ENCODE measurements around the gene SLC36A3.

The SLC36A3 gene

GRCh38 chr5:151326266-151326665 lies 22.7 kb upstream of the SLC36A3 start:
- Histone ChIP-seq H2AK5ac (ENCODE audit: low read depth, low read length) (no peak overlapping the region), H3K36me3 (replicated peaks in 1 of 2; ENCODE audit: control insufficient read depth in 2 of 2, insufficient read depth in 2 of 2, low read length in 2 of 2) (no peaks in the 10 kb centered on the region), H3K9ac (ENCODE audit: low read depth, low read length, poor library complexity) (no peak overlapping the region), H3K4me3 (ENCODE audit: low read length in 2 of 2) (no peak overlapping the region), H3K27ac (replicated peaks; ENCODE audit: low read length) (no peak overlapping the region), H3K79me1 (ENCODE audit: low read depth, low read length) (no peaks in the 10 kb centered on the region), H2BK15ac (ENCODE audit: low read length) (no peak overlapping the region), H4K8ac (ENCODE audit: low read depth, low read length) (no peak overlapping the region), H2BK12ac (ENCODE audit: low read length) (no peak overlapping the region), H3K23ac (ENCODE audit: low read depth, low read length, poor library complexity) (no peak overlapping the region), H2AFZ (ENCODE audit: low read length) (no peak overlapping the region), H3K9me3 (replicated peaks in 1 of 2; ENCODE audit: control insufficient read depth in 2 of 2, insufficient read depth in 1 of 2, low read depth in 1 of 2, low read length in 2 of 2) (no peaks in the 10 kb centered on the region), H3K4ac (ENCODE audit: low read length) (no peak overlapping the region), H2BK120ac (ENCODE audit: low read depth, low read length) (no peak overlapping the region), H3K4me2 (ENCODE audit: insufficient read depth, low read length, poor library complexity, severe bottlenecking) (no peak overlapping the region), H3K4me1 (ENCODE audit: control insufficient read depth in 2 of 2, insufficient read depth in 1 of 2, low read depth in 1 of 2, low read length in 2 of 2) (peaks cover 0 to 2% of the 10 kb centered on the region in 2 donors), H3K14ac (ENCODE audit: low read length) (no peak overlapping the region), H3K18ac (ENCODE audit: low read length) (no peak overlapping the region), H4K91ac (ENCODE audit: low read depth, low read length, poor library complexity) (no peak overlapping the region), H2BK5ac (ENCODE audit: low read length) (no peak overlapping the region), H3K27me3 (ENCODE audit: control insufficient read depth in 3 of 3, insufficient read depth in 3 of 3, low read depth in 1 of 3, low read length in 3 of 3) (no peaks in the 10 kb centered on the region)
- no CpG with 5 or more reads among the region's 3 CpGs for WGBS, 2 donors (ENCODE audit: extremely low coverage in 2 of 2, insufficient read length in 2 of 2, insufficient replicate concordance in 1 of 2)
- no peak for DNase-seq (ENCODE audit: low spot score)

DNA sequence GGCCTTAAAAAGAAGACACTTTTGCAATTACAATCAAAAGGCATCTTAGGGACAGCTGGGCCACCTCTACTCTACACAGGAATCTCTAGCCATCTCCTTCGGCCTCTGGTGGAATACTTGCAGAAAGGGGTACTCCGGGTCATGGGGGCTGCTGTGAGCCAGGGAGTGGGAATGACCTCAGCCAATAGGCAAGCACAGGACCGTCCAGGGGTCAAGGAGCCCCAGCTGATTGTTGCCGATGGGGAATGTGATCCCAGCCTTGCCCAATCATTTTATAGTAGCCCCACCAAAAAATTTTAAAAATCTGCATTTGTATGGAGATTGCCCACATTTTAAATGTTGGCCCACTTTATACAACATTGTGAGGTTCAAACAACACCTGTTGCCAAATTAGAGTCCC lies 16.9 kb upstream of the SLC36A3 start:
- no peaks in the 10 kb centered on the region for H3K79me1 ChIP-seq (ENCODE audit: low read depth, low read length)
- DNase-seq (ENCODE audit: low spot score) = no peak

DNA sequence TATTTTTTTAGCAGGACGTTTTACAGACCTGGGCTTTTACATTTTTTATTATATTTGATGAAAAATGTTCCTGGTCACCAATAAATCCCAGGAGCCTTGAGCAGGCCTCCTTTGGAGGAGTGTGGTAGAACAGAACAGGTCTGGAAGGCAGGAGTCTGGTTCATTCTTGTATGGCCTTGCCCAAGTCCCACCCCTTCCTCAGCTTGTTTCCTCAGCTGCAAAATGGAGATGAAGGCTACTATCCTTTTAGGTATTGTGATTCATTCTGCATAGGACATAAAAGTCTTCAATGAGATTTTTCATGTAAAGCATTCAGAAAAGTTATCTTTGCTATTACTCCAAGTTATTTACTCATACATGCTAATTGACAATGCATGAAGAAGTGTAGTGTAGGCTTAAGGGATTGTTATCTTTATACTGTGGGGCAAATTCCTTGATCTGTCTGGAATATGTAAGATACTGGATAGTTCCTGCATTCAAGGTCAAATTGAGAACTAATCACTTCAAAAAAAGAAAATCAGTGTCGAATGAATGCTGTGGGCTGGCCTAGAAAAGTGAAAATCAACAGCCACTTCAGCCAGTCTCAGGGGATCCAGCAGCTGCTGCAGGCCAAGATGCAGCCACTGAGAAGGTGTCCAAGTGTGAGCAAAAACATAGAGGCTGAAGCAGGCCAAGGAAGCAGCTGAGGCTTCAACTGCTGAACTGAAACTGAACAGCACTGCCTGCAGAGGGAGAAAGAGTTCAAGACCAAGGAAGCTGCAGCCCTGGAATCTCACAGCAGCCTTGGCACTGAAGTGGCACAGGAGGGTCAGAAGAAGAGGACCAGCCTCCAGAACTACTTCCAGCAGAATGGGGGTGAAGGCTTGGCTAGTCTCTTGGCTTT lies 15.5 kb upstream of the SLC36A3 start:
- no CpG with 5 or more reads among the region's 2 CpGs for WGBS, 2 donors (ENCODE audit: extremely low coverage in 2 of 2, insufficient read length in 2 of 2, insufficient replicate concordance in 1 of 2)
- no peak overlapping the region for H3K14ac ChIP-seq (ENCODE audit: low read length)
- peak overlapping the region; percentile 10 for H3K23ac ChIP-seq (ENCODE audit: low read depth, low read length, poor library complexity)
- no peak for DNase-seq (ENCODE audit: low spot score)
- no peak overlapping the region for H3K9ac ChIP-seq (ENCODE audit: low read depth, low read length, poor library complexity)
- H3K4me2 ChIP-seq (ENCODE audit: insufficient read depth, low read length, poor library complexity, severe bottlenecking) = no peak overlapping the region
- H3K36me3 ChIP-seq (replicated peaks in 1 of 2; ENCODE audit: control insufficient read depth in 2 of 2, insufficient read depth in 2 of 2, low read length in 2 of 2) = no peaks in the 10 kb centered on the region
- H2BK5ac ChIP-seq (ENCODE audit: low read length) = no peak overlapping the region
- H2BK12ac ChIP-seq (ENCODE audit: low read length) = no peak overlapping the region
- peaks cover 0 to 2% of the 10 kb centered on the region in 2 donors for H3K4me1 ChIP-seq (ENCODE audit: control insufficient read depth in 2 of 2, insufficient read depth in 1 of 2, low read depth in 1 of 2, low read length in 2 of 2)
- H3K4me3 ChIP-seq (ENCODE audit: low read length in 2 of 2) = peak overlapping the region in 1 of 2 donors; percentile 30
- no peak overlapping the region for H3K18ac ChIP-seq (ENCODE audit: low read length)
- no peak overlapping the region for H3K4ac ChIP-seq (ENCODE audit: low read length)
- H2AK5ac ChIP-seq (ENCODE audit: low read depth, low read length) = no peak overlapping the region
- H4K91ac ChIP-seq (ENCODE audit: low read depth, low read length, poor library complexity) = no peak overlapping the region
- H2BK120ac ChIP-seq (ENCODE audit: low read depth, low read length) = no peak overlapping the region
- no peaks in the 10 kb centered on the region for H3K9me3 ChIP-seq (replicated peaks in 1 of 2; ENCODE audit: control insufficient read depth in 2 of 2, insufficient read depth in 1 of 2, low read depth in 1 of 2, low read length in 2 of 2)
- no peaks in the 10 kb centered on the region for H3K79me1 ChIP-seq (ENCODE audit: low read depth, low read length)
- H3K27ac ChIP-seq (replicated peaks; ENCODE audit: low read length) = no peak overlapping the region
- H3K27me3 ChIP-seq (ENCODE audit: control insufficient read depth in 3 of 3, insufficient read depth in 3 of 3, low read depth in 1 of 3, low read length in 3 of 3) = no peaks in the 10 kb centered on the region
- H4K8ac ChIP-seq (ENCODE audit: low read depth, low read length) = no peak overlapping the region
- H2AFZ ChIP-seq (ENCODE audit: low read length) = no peak overlapping the region
- H2BK15ac ChIP-seq (ENCODE audit: low read length) = no peak overlapping the region

More for the DNA sequence above, 16.9 kb upstream of the SLC36A3 start:
- Histone ChIP-seq H3K4me3 (ENCODE audit: low read length in 2 of 2) (no peak overlapping the region), H4K91ac (ENCODE audit: low read depth, low read length, poor library complexity) (no peak overlapping the region), H3K18ac (ENCODE audit: low read length) (no peak overlapping the region), H3K4me2 (ENCODE audit: insufficient read depth, low read length, poor library complexity, severe bottlenecking) (no peak overlapping the region), H2AK5ac (ENCODE audit: low read depth, low read length) (no peak overlapping the region), H3K27me3 (ENCODE audit: control insufficient read depth in 3 of 3, insufficient read depth in 3 of 3, low read depth in 1 of 3, low read length in 3 of 3) (no peaks in the 10 kb centered on the region), H4K8ac (ENCODE audit: low read depth, low read length) (no peak overlapping the region), H3K14ac (ENCODE audit: low read length) (no peak overlapping the region), H3K23ac (ENCODE audit: low read depth, low read length, poor library complexity) (no peak overlapping the region), H2BK12ac (ENCODE audit: low read length) (no peak overlapping the region), H3K9me3 (replicated peaks in 1 of 2; ENCODE audit: control insufficient read depth in 2 of 2, insufficient read depth in 1 of 2, low read depth in 1 of 2, low read length in 2 of 2) (no peaks in the 10 kb centered on the region), H3K4ac (ENCODE audit: low read length) (no peak overlapping the region), H3K27ac (replicated peaks; ENCODE audit: low read length) (no peak overlapping the region), H2BK5ac (ENCODE audit: low read length) (no peak overlapping the region), H3K36me3 (replicated peaks in 1 of 2; ENCODE audit: control insufficient read depth in 2 of 2, insufficient read depth in 2 of 2, low read length in 2 of 2) (no peaks in the 10 kb centered on the region), H3K9ac (ENCODE audit: low read depth, low read length, poor library complexity) (no peak overlapping the region), H2BK120ac (ENCODE audit: low read depth, low read length) (no peak overlapping the region), H3K4me1 (ENCODE audit: control insufficient read depth in 2 of 2, insufficient read depth in 1 of 2, low read depth in 1 of 2, low read length in 2 of 2) (peaks cover 0 to 2% of the 10 kb centered on the region in 2 donors), H2AFZ (ENCODE audit: low read length) (no peak overlapping the region), H2BK15ac (ENCODE audit: low read length) (no peak overlapping the region)
- no CpG with 5 or more reads among the region's 4 CpGs for WGBS, 2 donors (ENCODE audit: extremely low coverage in 2 of 2, insufficient read length in 2 of 2, insufficient replicate concordance in 1 of 2)

GRCh38 chr5:151317871-151318270 lies 14.3 kb upstream of the SLC36A3 start:
- Histone ChIP-seq H3K4me2 (ENCODE audit: insufficient read depth, low read length, poor library complexity, severe bottlenecking) (no peak overlapping the region), H3K27ac (replicated peaks; ENCODE audit: low read length) (no peak overlapping the region), H4K91ac (ENCODE audit: low read depth, low read length, poor library complexity) (no peak overlapping the region), H3K4me1 (ENCODE audit: control insufficient read depth in 2 of 2, insufficient read depth in 1 of 2, low read depth in 1 of 2, low read length in 2 of 2) (peaks cover 0 to 5% of the 10 kb centered on the region in 2 donors), H3K9ac (ENCODE audit: low read depth, low read length, poor library complexity) (no peak overlapping the region), H3K14ac (ENCODE audit: low read length) (no peak overlapping the region), H3K4ac (ENCODE audit: low read length) (no peak overlapping the region), H2BK5ac (ENCODE audit: low read length) (no peak overlapping the region), H3K79me1 (ENCODE audit: low read depth, low read length) (no peaks in the 10 kb centered on the region), H3K23ac (ENCODE audit: low read depth, low read length, poor library complexity) (no peak overlapping the region), H3K4me3 (ENCODE audit: low read length in 2 of 2) (no peak overlapping the region), H3K18ac (ENCODE audit: low read length) (no peak overlapping the region), H2BK15ac (ENCODE audit: low read length) (no peak overlapping the region), H2AFZ (ENCODE audit: low read length) (no peak overlapping the region), H2BK120ac (ENCODE audit: low read depth, low read length) (no peak overlapping the region), H2AK5ac (ENCODE audit: low read depth, low read length) (no peak overlapping the region), H3K36me3 (replicated peaks in 1 of 2; ENCODE audit: control insufficient read depth in 2 of 2, insufficient read depth in 2 of 2, low read length in 2 of 2) (no peaks in the 10 kb centered on the region), H3K27me3 (ENCODE audit: control insufficient read depth in 3 of 3, insufficient read depth in 3 of 3, low read depth in 1 of 3, low read length in 3 of 3) (no peaks in the 10 kb centered on the region), H4K8ac (ENCODE audit: low read depth, low read length) (no peak overlapping the region), H3K9me3 (replicated peaks in 1 of 2; ENCODE audit: control insufficient read depth in 2 of 2, insufficient read depth in 1 of 2, low read depth in 1 of 2, low read length in 2 of 2) (peaks cover 0 to 1% of the 10 kb centered on the region in 2 donors), H2BK12ac (ENCODE audit: low read length) (no peak overlapping the region)
- no CpG with 5 or more reads among the region's 2 CpGs for WGBS, 2 donors (ENCODE audit: extremely low coverage in 2 of 2, insufficient read length in 2 of 2, insufficient replicate concordance in 1 of 2)
- no peak for DNase-seq (ENCODE audit: low spot score)

All from neuronal stem cell (in vitro differentiated cells).